ENCODE data around the gene SKP1.

Gene SKP1

GRCh38 chr5:134113902-134114875 is 62.6 kb downstream of the SKP1 start, which contains the start of gene TCF7:
TSS of gene TCF7 (plus strand) at chr5:134114681. CDS start at chr5:134114907, 226 bp downstream.
- DNase-seq (ENCODE audit: extremely low read depth in 1 of 2, low read depth in 1 of 2) = peak; percentile 37 to 77

- DNase-seq (ENCODE audit: extremely low read depth in 1 of 2, low read depth in 1 of 2) = no peak
Measured at GRCh38 chr5:134113363-134113889, 63.3 kb downstream of the SKP1 start.

GRCh38 chr5:134112726-134113362 is 63.9 kb downstream of the SKP1 start:
- no peak for DNase-seq (ENCODE audit: extremely low read depth in 1 of 2, low read depth in 1 of 2)

GRCh38 chr5:134111741-134112647 is 64.8 kb downstream of the SKP1 start:
- DNase-seq (ENCODE audit: extremely low read depth in 1 of 2, low read depth in 1 of 2) = no peak

GRCh38 chr5:134110382-134110781 is 66.4 kb downstream of the SKP1 start:
- no peak for DNase-seq (ENCODE audit: extremely low read depth in 1 of 2, low read depth in 1 of 2)

GRCh38 chr5:134107779-134108178 is 69.0 kb downstream of the SKP1 start:
- no peak for DNase-seq (ENCODE audit: extremely low read depth in 1 of 2, low read depth in 1 of 2)

- no peak for DNase-seq (ENCODE audit: extremely low read depth in 1 of 2, low read depth in 1 of 2)
Measured at GRCh38 chr5:134106991-134107701, 69.6 kb downstream of the SKP1 start.

GRCh38 chr5:134103998-134104654 is 72.6 kb downstream of the SKP1 start:
- no peak for DNase-seq (ENCODE audit: extremely low read depth in 1 of 2, low read depth in 1 of 2)

- no peak for DNase-seq (ENCODE audit: extremely low read depth in 1 of 2, low read depth in 1 of 2)
Measured at GRCh38 chr5:134103397-134103796, 73.4 kb downstream of the SKP1 start.

GRCh38 chr5:134101686-134102439 is 74.9 kb downstream of the SKP1 start:
- peak in 1 of 2 donors; percentile 70 for DNase-seq (ENCODE audit: extremely low read depth in 1 of 2, low read depth in 1 of 2)

- peak; percentile 58 to 70 for DNase-seq (ENCODE audit: extremely low read depth in 1 of 2, low read depth in 1 of 2)
Measured at GRCh38 chr5:134100283-134101091, 76.3 kb downstream of the SKP1 start.

- DNase-seq (ENCODE audit: extremely low read depth in 1 of 2, low read depth in 1 of 2) = no peak
Measured at GRCh38 chr5:134099939-134100282, 76.8 kb downstream of the SKP1 start.

- no peak for DNase-seq (ENCODE audit: extremely low read depth in 1 of 2, low read depth in 1 of 2)
Measured at GRCh38 chr5:134099288-134099872, 77.4 kb downstream of the SKP1 start.

All from activated CD8-positive, alpha-beta memory T cell treated with anti-CD3 and anti-CD28 coated beads for 1 hour (primary cell).